Ishikawa (cell line): Measurements from ENCODE around the gene PLP1.
A peak's percentile ranks its signal among the peaks of the same experiment; 100 is the strongest.

Experiments
- CEBPB ChIP-seq: IDR thresholded peaks from 2 replicates; pipeline ENCODE4 v1.6.1; 2012
- CREB1 ChIP-seq: IDR thresholded peaks from 2 replicates; pipeline ENCODE4 v1.6.1; 2012; ENCODE audit warnings: low read depth
- EGR1 ChIP-seq: IDR thresholded peaks from 2 replicates; pipeline ENCODE4 v1.6.1; 2012
- EP300 ChIP-seq: IDR thresholded peaks from 2 replicates; pipeline ENCODE4 v1.6.1; 2012; ENCODE audit warnings: borderline replicate concordance
- FOXM1 ChIP-seq: IDR thresholded peaks from 2 replicates; pipeline ENCODE4 v1.6.1; 2012; ENCODE audit warnings: low read depth, borderline replicate concordance
- NFIC ChIP-seq: IDR thresholded peaks from 2 replicates; pipeline ENCODE4 v1.6.1; 2012
- RAD21 ChIP-seq: IDR thresholded peaks from 2 replicates; pipeline ENCODE4 v1.6.1; 2012; ENCODE audit warnings: low read depth
- REST ChIP-seq: IDR thresholded peaks from 2 replicates; pipeline ENCODE4 v1.6.1; 2012; ENCODE audit warnings: low read depth, mild to moderate bottlenecking
- TAF1 ChIP-seq: IDR thresholded peaks from 2 replicates; pipeline ENCODE4 v1.6.1; 2012; ENCODE audit warnings: low read depth, mild to moderate bottlenecking
- TCF12 ChIP-seq: IDR thresholded peaks from 2 replicates; pipeline ENCODE4 v1.6.1; 2012; ENCODE audit warnings: low read depth
- TEAD4 ChIP-seq: IDR thresholded peaks from 2 replicates; pipeline ENCODE4 v1.6.1; 2012
- YY1 ChIP-seq: IDR thresholded peaks from 2 replicates; pipeline ENCODE4 v1.6.1; 2012; ENCODE audit warnings: low read depth
- ZBTB7A ChIP-seq: IDR thresholded peaks from 2 replicates; pipeline ENCODE4 v1.6.1; 2012; ENCODE audit warnings: low read depth
- TF ChIP-seq, protein P1 (sequence below): IDR thresholded peaks from 2 replicates; pipeline ENCODE4 v1.6.1; 2012
- TF ChIP-seq, protein P2 (sequence below): IDR thresholded peaks from 2 replicates; pipeline ENCODE4 v1.6.1; 2012

PLP1 gene

GRCh38 chrX:103766813-103767555, 9.7 kb upstream of the PLP1 start:
- TF ChIP-seq REST, result peak; percentile 32; the same call in 1 of the 2 replicates

- no peak for TF ChIP-seq NFIC
Measured at GRCh38 chrX:103773445-103773844, 3.2 kb upstream of the PLP1 start.

- TF ChIP-seq RAD21 (peak; percentile 63), NFIC (no peak)
Measured at GRCh38 chrX:103774070-103774642, 2.5 kb upstream of the PLP1 start.

- TF ChIP-seq CREB1, result no peak
- TF ChIP-seq ZBTB7A, result no peak
- no peak for TF ChIP-seq FOXM1
- no peak for TF ChIP-seq REST
- no peak for TF ChIP-seq EP300
- TF ChIP-seq, protein P1, sequence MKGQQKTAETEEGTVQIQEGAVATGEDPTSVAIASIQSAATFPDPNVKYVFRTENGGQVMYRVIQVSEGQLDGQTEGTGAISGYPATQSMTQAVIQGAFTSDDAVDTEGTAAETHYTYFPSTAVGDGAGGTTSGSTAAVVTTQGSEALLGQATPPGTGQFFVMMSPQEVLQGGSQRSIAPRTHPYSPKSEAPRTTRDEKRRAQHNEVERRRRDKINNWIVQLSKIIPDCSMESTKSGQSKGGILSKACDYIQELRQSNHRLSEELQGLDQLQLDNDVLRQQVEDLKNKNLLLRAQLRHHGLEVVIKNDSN, result no peak
- no peak for TF ChIP-seq TCF12
- TF ChIP-seq, protein P2, sequence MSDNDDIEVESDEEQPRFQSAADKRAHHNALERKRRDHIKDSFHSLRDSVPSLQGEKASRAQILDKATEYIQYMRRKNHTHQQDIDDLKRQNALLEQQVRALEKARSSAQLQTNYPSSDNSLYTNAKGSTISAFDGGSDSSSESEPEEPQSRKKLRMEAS, result no peak
- no peak for TF ChIP-seq NFIC
Measured at GRCh38 chrX:103779141-103779789, 2.6 kb downstream of the PLP1 start.

DNA sequence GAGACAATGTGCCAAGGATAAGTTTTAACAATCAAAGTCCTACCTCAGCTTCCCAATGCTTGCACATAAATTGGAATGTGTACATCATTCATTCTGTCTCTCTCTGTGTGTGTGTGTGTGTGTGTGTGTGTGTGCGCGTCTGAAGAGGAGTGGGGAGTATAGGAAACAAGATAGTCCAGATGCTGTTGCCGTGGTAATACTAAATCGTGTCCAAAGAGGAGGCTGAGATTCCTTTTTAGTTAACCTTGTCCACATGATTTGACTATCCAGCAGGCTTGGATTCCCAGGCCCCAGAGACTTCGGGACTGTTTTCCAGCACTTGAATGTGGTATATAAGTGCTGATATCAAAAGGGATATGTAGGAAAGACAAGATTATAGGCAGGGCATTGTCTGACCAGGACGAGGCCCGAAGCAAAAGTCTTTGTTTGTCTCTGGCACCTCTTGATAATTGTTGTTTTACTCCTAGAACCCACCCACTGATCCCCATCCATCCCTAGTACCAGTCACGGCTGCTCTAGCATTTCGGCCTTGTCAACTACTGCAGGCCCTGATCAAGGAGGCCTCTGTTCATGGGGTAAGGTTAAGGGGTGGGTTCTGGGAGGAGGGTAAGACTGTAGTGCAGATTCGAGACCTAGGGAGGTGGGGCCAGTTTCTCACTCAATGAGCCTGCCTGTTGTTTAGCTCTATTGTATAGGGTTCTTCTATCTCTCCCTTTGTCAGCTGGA, 3.9 kb downstream of the PLP1 start:
- TF ChIP-seq CREB1 (no peak), TEAD4 (no peak), RAD21 (no peak), NFIC (no peak), TAF1 (no peak), EP300 (no peak), CEBPB (no peak), ZBTB7A (no peak), FOXM1 (no peak), YY1 (no peak), REST (no peak), EGR1 (no peak)
- TF ChIP-seq, protein P2, result no peak
- TF ChIP-seq, protein P1, result no peak
